ENCODE results near the gene ESPN.

GRCh38 chr1:6416906-6417305 is 7.7 kb upstream of the ESPN start:
- TF ChIP-seq POLR2A (IDR thresholded peaks at IDR 0.05) = no peak
- TF ChIP-seq CTCF (IDR thresholded peaks at IDR 0.05) = no peak

Data from esophagus squamous epithelium (tissue), 4 donors.